T-cell (primary cell): ENCODE data around the gene NOS1. TPM values are rescaled to one million over a fixed set of nuclear protein-coding genes. Genes with fewer than 3 reads are reported as not detected.

Experiments
- ATAC-seq, 4 experiments: fragments of 200-7000 bp in 3 of 4; fragments of 150-1000 bp in 1 of 4; cut with Tn5 transposase; replicated peaks in 1 of 4; 1 replicate in 3 of 4; 2 replicates in 1 of 4; pipeline ENCODE4 v1.10.0; 2021; ENCODE audit warnings: moderate library complexity in 3 of 4, mild to moderate bottlenecking in 2 of 4, moderate number of reproducible peaks in 1 of 4
- CTCF ChIA-PET, 2 donors: fragments of 300-600 bp; sonication (Branson Sonifier 250); formaldehyde crosslinking; loops; one replicate each; lab custom pipeline; 2022; ENCODE audit warnings: antibody characterized with exemption in 2 of 2; lab: Charles Lee
- POLR2A ChIA-PET, 2 donors: fragments of 300-600 bp; sonication (Branson Sonifier 250); formaldehyde crosslinking; loops; one replicate each; lab custom pipeline; 2022; ENCODE audit warnings: antibody characterized with exemption in 2 of 2; lab: Charles Lee
- DNase-seq, 35 experiments: peaks; one replicate each; pipeline versions ENCODE4 v3.0.0 to v3.0.0-alpha.2; 2013 to 2023
- H3K27ac ChIP-seq: one replicate; pipeline ENCODE4 v1.5.1; 2013; ENCODE audit warnings: low read length
- H3K27me3 ChIP-seq, 2 experiments: replicated peaks in 1 of 2; 1 replicate in 1 of 2; 2 replicates in 1 of 2; pipeline versions ENCODE4 v1.6.1 to v1.7.0; 2013; ENCODE audit warnings: low read length in 1 of 2, mixed read lengths in 1 of 2; ENCODE audit not compliant: control insufficient read depth in 2 of 2, insufficient read depth in 2 of 2; ENCODE audit errors: extremely low read depth in 1 of 2
- H3K36me3 ChIP-seq, 2 donors: 1 replicate in 1 of 2; 2 replicates in 1 of 2; pipeline versions ENCODE4 v1.6.1 to v1.7.0; 2013; ENCODE audit warnings: low read length in 1 of 2; ENCODE audit not compliant: control insufficient read depth in 2 of 2, insufficient read depth in 1 of 2; ENCODE audit errors: extremely low read depth in 1 of 2
- H3K4me1 ChIP-seq, 2 experiments: 1 replicate in 1 of 2; 2 replicates in 1 of 2; pipeline versions ENCODE4 v1.6.1 to v1.7.0; 2013; ENCODE audit warnings: low read length in 2 of 2, mixed read lengths in 1 of 2; ENCODE audit not compliant: insufficient read depth in 2 of 2, control insufficient read depth in 1 of 2; ENCODE audit errors: extremely low read depth in 1 of 2
- H3K4me3 ChIP-seq, 2 donors: 1 replicate in 1 of 2; 2 replicates in 1 of 2; pipeline versions ENCODE4 v1.5.1 to v1.7.0; 2013; ENCODE audit warnings: mild to moderate bottlenecking in 2 of 2, low read length in 1 of 2, moderate library complexity in 1 of 2; ENCODE audit not compliant: control insufficient read depth in 1 of 2; ENCODE audit errors: extremely low read depth in 1 of 2
- H3K9me3 ChIP-seq: 2 replicates; pipeline ENCODE4 v1.7.0; 2013
- H3K27ac Mint-ChIP-seq, 2 donors: one replicate each; pipeline ENCODE4 v1.8.0; 2020 to 2021; ENCODE audit warnings: mild to moderate bottlenecking in 2 of 2, mixed read lengths in 2 of 2
- H3K27me3 Mint-ChIP-seq, 2 donors: one replicate each; pipeline ENCODE4 v1.8.0; 2021 to 2022; ENCODE audit warnings: mixed read lengths in 2 of 2
- H3K36me3 Mint-ChIP-seq: one replicate; pipeline ENCODE4 v1.8.0; 2021; ENCODE audit warnings: mixed read lengths
- H3K4me1 Mint-ChIP-seq, 3 donors: one replicate each; pipeline ENCODE4 v1.8.0; 2020 to 2022; ENCODE audit warnings: mixed read lengths in 3 of 3, mild to moderate bottlenecking in 1 of 3
- H3K4me3 Mint-ChIP-seq, 3 donors: one replicate each; pipeline ENCODE4 v1.8.0; 2020 to 2022; ENCODE audit warnings: mild to moderate bottlenecking in 3 of 3, mixed read lengths in 3 of 3, moderate library complexity in 3 of 3
- H3K9me3 Mint-ChIP-seq, 3 donors: one replicate each; pipeline ENCODE4 v1.8.0; 2020 to 2022; ENCODE audit warnings: mixed read lengths in 3 of 3
- WGBS: methylation state at CpG from one replicate; pipeline ENCODE4 v1.1.5; 2013; ENCODE audit warnings: missing lambda C conversion rate; ENCODE audit not compliant: insufficient coverage; 5-methylcytosine and 5-hydroxymethylcytosine counted together
- total RNA-seq, 35 experiments: library from RNA in 6 of 35; stranded (reverse) in 6 of 35; fragments of 120-200 nt in 1 of 35; gene quantifications; one replicate each; pipeline versions ENCODE4 v1.2.1 to v1.2.4 and lab custom pipeline; 2013 to 2026

NOS1 gene
- total RNA-seq, 5 donors from 2014 or later (not counting 1 experiment from before 2014, with no cell fraction given) = 0.03 TPM; not detected in 4

DNA sequence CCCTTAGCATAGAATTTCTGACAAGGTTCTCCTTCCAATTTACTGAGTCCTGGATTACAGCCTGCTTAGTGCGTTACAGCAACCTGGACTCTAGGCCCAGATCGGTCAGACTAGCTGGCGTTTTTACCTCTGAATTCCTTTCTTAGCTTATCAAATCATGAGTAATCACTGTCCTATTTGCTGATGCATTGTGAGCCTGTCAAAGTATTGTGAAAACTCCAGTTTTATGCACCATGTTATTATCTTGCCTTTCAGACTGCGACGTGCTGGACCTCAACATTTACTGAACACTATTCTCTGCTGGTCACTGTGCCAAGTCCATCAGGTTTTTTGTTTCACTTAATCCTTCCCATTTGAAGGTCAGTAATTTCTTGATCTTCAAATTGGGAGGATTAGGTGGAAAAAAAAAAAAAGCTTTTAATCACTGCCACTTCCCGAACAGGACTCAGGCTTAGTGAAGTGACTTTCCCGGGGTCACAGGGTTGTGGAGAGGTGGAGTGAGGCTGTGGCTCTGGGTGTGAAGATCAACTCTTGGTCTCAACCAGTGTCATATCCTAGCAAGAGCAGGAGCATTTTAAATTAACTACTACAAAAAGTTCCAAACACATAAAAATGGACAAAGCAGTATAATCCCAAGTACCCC, 202.4 kb downstream of the NOS1 start:
- Histone ChIP-seq H3K27ac (no peak overlapping the region), H3K27me3 (no peaks in the 10 kb centered on the region), H3K36me3 (peaks cover 15 to 100% of the 10 kb centered on the region in 2 donors), H3K4me3 (no peak overlapping the region), H3K4me1 (no peaks in the 10 kb centered on the region), H3K9me3 (no peaks in the 10 kb centered on the region)
- Mint-ChIP-seq H3K36me3 (peaks cover 69% of the 10 kb centered on the region), H3K27ac (no peak overlapping the region), H3K27me3 (no peaks in the 10 kb centered on the region), H3K4me3 (no peak overlapping the region), H3K9me3 (no peaks in the 10 kb centered on the region), H3K4me1 (no peaks in the 10 kb centered on the region)
- POLR2A ChIA-PET = interaction anchor here in 1 of 2 donors (0.9 kb wide), 1 partner anchor 9 kb away, joined by 4 read pairs; no protein-coding TSS in a partner anchor
- CTCF ChIA-PET = interaction anchor here in 1 of 2 donors (0.5 kb wide), 1 partner anchor 37 kb away, joined by 3 read pairs; no protein-coding TSS in a partner anchor
- ATAC-seq = no peak
- WGBS = 100% methylated on average over 2 of the region's 7 CpGs
- DNase-seq = no peak

Other genes with a start within 250 kb of the NOS1 start
- 10 to 100 TPM; 47.7 to 58.1 (median 54.2) TPM for gene FBXO21, start 171.2 kb downstream of the NOS1 start, total RNA-seq